ENCODE data around the gene SPEM3.
A peak's percentile ranks its signal among the peaks of the same experiment; 100 is the strongest.

SPEM3 gene

DNA sequence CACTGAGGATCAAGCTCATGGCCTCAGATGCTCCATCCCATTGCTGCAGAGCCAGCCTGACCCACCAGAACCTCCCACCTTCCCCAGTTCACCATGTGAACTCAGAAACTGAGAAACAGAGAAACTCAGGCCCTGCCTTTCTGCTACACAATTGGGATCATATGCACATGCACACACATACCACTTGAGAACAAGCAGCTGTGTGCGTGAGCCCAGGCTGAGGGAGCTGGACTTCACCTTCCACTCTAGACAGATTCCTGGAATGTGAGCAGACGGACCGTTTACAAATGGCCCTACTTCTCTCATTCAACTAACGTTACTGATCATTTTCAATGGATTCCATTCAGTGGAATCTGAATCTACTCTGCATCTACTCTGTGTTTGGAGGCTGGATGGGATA, 5.0 kb upstream of the SPEM3 start:
- DNase-seq, result no peak

DNA sequence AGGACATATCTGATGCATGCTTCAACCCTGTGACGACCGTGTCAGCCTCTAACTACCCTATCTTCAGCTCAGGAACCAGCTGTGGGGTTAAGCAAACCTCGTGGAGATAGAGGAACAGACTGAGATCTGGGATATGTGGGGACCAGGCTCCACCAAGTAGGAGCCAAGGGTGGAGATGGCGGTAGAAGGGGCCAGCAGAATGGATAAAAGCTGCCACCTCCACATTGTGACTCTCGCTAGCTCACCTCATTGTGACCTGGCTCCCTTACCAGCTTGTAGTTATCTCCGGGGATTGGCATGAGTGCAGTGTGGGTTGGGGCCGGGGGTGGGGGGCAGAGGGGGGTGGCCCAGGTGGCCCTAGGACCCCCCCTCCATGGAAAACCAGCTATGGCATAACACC, 3.3 kb upstream of the SPEM3 start, which contains the start of gene SPEM2:
Gene SPEM2 (plus strand): TSS at position 301 of the 400 bp plus-strand sequence. CDS start 73 bp downstream, at position 374.
- DNase-seq, result no peak

DNA sequence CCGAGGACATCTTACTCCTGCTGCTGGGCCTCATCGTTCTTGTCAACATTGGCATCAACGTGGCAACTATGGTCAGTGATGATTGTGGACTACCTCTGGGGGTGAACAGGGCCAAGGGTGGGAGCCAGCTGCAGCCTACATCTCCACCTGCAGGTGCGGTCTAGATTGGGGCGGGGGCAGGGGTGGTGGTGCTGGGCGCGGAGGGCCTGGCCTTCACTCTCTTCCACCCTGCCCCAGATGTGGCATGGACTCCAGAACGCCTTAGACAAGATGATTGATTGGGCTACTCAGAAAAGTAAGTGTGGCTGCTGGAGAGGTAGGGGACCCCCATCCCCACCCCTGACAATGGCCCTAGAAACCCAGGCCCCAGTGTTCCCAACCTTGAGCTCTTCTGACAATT, 2.9 kb upstream of the SPEM3 start:
- no peak for DNase-seq

DNA sequence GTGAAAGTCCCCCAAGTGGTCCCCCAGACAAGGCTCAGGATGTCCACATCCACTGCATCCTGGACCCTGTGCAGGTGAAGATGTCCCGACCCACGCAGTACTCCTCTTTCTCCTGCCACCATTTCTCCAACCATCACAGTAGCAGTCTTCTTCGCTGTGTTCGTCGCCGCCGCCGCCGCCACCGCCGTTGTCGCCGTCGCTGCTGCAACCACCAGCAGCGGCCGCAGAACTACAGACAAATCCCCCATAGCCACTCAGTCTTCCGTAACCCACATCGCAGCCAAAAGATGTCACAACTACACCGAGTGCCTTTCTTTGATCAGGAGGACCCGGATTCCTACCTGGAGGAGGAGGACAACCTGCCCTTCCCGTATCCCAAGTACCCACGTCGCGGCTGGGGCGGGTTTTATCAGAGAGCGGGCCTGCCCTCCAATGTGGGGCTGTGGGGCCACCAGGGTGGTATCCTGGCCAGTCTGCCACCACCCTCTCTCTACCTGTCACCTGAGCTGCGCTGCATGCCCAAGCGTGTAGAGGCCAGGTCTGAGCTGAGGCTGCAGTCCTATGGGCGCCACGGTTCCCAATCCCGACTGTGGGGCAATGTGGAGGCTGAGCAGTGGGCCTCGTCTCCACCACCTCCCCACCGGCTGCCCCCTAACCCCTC, 2.3 kb upstream of the SPEM3 start:
- no peak for DNase-seq

DNA sequence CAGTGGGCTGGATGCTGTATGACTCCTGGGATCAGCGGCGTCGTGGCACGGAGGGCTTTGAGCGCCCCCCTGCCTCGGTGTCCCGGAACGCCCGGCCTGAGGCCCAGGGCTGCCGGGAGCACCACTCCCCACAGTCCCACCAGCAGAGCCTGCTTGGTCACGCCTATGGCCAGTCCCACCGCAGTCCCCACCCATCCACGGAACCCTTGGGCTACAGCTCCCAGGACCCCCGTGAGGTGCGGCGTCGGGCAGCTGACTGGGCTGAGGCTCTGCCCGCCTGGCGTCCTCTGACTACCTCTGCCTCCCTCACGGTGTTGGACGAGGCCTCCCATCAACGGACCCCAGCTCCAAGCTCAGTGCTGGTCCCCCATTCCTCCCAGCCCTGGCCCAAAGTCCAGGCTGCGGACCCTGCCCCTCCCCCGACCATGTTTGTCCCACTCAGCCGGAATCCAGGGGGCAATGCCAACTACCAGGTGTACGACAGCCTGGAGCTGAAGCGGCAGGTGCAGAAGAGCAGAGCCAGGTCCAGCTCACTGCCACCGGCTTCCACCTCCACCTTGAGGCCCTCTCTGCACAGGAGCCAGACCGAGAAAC, 1.7 kb upstream of the SPEM3 start:
- DNase-seq, result no peak

DNA sequence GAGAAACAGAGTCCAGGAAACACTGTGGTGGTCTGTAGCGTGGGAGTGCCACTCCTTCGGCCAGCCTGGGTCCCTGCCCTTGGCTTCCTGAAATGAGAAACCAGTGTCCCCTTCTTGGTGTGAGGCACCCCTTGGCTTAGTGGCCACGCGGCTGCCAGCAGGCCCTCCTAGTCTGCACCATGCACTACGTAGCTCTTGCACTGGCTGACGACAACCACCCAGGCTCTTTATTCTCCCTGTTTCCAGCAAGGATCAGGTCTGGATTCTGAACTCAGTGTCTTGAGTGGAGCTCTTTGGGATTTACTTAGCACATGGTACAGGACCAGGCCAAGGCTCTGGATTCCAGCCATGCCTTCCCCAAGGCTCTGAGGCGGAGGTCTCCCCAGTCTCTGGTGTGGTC, 1.1 kb upstream of the SPEM3 start:
- no peak for DNase-seq

DNA sequence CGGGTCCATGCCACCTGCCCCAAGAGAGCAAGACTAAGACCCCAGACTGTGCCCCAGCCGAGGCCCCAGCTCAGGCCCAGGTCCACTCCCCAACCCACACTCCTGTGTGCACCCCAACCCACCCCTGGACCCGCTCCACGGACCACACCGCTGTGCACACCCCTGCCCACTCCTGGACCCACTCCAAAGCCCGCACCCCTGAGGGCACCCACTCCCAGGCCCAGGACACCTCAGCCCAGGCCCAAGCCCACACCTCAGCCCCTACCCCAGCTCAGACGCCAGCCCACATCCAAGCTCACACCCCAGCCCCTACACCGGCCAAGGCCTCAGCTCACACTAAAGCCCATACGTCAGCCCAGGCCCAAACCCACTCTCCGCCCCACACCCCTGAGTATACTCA, 1.1 kb downstream of the SPEM3 start:
- no peak for DNase-seq

DNA sequence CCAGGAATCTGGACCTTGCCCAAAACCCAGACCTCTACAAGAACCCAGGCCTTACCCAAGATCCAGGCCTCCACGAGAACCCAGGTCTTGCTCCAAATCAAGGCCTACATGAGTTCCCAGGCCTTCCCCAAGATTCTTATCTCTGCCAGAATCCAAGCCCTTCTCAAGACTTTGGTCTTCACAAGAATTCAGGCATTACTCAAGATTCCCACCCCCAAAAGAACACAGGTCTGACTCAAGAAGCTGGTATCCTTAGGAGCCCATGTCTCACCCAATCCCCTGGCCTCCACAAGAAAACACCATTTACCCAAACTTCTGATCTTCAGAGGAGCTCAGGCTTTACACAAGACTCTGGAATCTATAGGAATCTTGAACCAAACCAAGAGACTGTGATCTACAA, 2.6 kb downstream of the SPEM3 start:
- no peak for DNase-seq

DNA sequence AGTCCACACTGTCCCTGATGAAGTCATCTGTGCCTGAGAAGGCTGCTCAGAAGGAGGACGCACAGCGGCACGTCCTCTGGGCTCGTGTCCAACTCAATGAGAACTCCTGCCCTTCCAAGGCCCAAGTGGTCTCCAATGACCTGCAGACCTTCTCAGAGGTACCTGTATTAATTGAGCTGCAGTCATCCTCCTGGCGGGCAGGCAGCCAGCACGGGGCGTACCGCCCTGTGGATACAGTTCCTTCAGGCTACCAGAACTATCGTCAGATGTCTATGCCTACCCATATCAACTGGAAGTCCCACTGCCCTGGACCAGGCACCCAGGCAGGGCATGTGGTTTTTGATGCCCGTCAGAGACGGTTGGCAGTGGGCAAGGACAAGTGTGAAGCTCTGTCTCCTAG, 3.6 kb downstream of the SPEM3 start:
- DNase-seq, result no peak

DNA sequence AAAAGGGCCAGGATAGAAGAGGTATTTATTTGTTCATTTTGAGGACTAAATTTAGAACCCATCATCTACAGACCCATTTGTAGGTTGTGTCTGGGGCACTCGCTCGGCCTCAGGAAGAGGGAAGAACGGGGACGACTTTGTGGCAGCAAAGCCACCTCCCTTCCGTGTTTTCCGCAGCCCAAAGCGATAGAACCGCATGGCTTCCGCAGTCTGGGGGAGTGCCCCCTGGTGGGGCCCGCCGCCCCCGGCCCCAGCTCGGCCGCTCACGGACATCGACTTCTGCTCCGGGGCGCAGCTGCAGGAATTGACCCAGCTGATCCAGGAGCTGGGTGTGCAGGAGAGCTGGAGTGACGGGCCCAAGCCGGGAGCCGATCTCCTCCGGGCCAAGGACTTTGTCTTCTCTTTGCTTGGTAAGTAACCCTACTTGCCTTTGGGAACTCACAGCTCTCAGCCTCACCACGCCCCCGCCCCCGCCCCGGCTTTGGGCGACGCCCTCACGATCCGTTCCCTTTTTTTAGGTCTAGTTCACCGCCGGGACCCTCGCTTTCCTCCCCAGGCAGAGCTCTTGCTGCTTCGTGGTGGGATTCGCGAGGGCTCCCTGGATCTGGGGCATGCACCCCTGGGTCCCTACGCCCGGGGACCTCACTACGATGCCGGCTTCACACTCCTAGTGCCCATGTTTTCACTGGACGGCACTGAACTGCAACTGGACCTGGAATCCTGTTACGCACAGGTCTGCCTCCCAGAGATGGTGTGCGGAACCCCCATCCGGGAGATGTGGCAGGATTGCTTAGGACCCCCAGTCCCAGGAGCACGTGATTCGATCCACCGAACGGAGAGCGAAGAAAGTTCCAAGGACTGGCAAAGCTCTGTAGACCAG, 7.3 kb downstream of the SPEM3 start:
- DNase-seq, result peak; percentile 55

DNA sequence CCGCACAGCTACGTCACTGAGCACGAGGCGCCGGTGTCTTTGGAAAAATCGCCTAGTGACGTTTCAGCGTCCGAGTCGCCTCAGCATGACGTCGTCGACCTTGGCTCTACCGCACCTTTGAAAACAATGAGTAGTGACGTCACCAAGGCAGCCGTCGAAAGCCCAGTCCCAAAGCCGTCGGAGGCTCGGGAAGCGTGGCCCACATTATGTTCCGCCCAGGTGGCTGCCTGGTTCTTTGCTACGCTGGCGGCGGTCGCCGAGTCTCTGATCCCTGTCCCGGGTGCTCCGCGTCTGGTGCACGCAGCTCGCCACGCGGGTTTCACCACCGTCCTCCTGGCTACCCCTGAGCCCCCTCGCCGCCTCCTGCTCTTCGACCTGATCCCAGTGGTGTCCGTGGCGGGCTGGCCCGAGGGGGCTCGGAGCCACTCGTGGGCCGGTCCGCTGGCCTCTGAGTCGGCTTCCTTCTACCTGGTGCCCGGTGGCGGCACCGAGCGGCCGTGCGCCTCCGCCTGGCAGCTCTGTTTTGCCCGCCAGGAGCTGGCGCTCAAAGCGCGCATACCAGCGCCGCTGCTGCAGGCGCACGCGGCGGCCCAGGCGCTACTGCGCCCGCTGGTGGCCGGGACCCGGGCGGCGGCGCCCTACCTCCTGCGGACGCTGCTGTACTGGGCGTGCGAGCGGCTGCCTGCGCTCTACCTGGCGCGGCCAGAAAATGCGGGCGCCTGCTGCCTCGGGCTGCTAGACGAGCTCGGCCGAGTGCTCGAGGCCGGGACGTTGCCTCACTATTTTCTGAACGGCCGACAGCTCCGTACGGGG, 8.1 kb downstream of the SPEM3 start:
- DNase-seq, result peak; percentile 83

DNA sequence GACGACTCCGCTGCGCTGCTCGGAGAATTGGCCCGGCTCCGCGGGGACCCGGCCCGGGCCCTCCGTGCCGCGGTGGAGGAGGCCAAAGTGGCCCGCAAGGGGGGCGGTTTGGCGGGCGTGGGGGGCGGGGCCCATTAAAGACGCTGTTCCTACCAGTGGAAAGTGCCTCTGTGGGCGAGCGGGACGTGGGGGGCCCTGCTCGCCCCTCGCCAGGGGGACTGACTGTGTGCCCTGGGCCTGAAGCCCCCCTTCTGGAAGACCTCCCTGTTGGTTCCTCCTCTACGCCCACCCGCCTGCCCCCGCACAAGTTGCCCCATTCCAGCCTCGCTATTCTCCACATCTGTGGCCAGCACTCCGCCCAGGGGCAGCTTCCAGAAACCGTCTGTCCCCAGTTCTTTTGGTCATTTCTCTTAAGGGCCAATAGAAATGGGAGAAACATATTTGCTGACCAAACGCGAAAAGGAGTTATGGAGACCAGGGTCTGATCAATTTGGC, 8.8 kb downstream of the SPEM3 start:
- no peak for DNase-seq

DNA sequence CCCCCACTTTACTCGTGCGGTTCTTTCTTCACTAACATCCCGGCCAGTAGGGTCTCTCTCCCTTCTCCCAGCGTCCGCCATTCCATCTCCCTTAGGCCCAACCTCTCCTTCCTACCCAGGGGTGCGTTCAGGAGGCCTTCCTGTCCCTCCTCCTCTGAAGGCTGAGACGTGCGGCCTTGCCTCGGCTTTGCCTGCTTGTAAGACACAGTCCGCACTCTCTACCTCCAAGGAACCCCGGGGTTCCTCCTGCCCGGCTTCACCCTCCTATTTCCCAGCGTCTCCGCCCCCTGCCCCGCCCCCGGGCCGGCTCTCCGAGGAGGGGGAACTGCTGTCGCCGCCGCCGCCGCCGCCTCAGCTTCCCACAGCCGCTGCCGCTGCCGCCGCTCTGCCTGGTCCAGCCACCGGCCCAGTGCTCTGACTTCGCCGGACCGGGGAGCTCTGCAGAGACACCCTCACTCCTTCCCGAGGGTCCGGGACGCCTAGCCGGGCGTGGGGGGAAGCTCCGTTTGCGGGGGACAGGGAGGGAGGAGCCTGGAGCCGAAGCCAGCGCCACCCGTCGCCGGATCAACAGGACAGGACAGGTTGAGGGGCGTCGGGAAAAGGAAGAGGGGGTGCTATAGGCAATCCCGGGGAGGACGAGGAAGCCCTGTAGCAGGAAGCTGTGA, 9.4 kb downstream of the SPEM3 start:
- DNase-seq, result no peak

DNA sequence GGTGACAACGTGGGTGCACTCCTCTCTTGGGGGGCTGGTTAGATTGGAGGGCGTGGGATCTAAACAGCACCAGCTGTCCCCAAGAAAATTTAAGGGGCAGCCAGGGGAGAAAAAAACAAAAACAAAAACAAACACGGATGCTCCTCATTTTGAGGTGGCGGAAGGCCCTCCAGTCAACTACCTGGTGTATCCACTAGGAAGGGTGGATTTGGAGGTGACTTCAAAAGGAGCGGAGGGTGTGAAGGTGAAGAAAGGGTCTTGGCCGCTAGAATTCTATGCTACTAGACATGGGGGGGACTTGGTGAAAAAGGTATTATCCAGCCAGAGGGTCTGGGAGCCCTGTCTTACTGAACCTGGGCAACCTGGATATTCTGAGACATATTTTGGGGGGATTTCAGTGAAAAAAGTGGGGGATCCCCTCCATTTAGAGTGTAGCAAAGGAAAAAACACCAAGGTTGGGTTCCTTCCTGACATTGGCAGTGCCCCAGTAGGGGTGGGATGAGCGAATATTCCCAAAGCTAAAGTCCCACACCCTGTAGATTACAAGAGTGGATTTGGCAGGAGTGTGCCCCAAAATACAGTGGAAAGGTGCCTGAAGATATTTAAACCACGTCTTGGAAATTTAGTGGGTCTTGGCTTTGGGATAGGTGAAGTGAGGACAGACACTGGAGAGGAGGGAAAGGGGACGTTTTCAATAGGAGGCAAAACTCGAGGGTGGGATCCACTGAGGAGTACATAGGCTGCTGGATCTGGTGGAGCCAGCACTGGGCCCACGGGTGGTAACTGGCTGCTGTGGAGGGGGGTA, 10.2 kb downstream of the SPEM3 start:
- no peak for DNase-seq

DNA sequence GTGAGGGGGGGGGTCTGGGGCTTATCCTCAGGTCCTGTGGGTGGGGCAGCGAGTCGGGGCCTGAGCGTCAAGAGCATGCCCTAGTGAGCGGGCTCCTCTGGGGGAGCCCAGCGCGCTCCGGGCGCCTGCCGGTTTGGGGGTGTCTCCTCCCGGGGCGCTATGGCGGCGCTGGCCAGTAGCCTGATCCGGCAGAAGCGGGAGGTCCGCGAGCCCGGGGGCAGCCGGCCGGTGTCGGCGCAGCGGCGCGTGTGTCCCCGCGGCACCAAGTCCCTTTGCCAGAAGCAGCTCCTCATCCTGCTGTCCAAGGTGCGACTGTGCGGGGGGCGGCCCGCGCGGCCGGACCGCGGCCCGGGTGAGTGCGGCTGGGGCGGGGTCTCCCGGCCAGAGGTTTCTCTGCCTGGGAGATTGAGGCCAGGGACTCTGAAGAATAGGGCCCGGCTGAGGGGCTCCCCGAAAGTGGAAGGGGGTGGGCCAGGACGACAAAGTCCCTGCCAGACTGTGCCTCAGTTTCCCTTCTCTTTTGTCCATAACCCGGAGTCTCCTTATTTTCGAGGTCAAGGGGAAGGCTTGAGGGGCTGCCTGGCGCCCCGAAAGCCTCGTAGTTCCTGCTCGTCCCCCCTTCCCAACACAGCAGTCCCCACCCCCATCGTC, 10.9 kb downstream of the SPEM3 start, which contains the start of gene FGF11:
Gene FGF11 (plus strand): TSS at position 51 of the 651 bp plus-strand sequence. CDS start 109 bp downstream, at position 160.
- peak; percentile 4 for DNase-seq

DNA sequence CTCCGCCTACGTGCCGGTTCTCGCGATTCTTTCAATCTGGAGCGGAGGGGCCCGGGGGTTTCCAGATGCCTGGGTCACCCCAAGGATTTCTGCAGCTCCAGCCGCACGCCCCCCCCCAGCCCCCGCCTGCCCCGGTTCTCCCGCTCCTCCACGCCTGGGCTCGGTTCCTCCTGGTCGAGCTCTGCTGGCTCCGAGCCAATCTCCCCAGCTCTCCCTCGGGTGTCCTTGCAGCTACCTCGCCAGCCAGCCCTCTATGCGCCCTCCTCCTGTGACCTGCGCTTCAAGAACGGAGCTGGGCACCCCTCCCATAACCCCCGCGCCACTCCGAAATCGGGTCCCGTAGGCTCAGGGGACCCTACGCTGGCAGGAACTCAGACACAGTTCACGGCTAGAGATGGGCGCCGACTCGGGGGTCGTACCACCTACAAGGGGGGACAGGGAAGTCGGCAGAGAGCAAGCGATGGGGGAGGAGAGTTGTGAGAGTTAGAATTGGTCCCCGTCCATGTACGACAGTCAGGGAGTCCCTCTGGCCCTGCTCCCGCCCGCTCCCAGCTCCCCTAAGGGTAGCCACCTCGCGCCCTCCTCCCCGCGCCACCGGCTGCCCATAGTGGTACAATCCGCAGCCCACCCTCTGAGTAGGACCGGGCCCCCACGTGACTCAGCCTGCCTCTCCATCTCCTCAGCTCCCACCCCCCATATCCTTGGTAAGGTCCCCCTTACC, 11.6 kb downstream of the SPEM3 start:
- DNase-seq, result peak; percentile 75

DNA sequence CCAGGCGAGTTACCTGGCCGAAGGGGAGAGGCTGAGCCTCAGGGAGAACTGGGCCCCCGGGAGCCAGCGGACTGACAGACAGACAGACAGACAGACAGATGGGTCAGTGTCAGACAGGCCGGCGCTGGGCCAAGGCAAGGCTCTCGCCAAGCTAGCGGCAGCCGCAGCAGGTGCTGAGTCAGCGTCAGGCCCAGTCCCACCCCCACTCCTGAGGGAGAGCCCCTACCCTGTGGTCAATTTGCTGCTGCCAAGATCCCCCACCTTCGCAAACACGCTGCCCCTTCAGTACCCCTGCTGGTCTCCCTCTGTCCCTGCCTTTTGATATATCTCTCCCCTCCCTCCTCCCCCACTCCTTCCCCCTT, 12.2 kb downstream of the SPEM3 start:
- peak; percentile 58 for DNase-seq

DNA sequence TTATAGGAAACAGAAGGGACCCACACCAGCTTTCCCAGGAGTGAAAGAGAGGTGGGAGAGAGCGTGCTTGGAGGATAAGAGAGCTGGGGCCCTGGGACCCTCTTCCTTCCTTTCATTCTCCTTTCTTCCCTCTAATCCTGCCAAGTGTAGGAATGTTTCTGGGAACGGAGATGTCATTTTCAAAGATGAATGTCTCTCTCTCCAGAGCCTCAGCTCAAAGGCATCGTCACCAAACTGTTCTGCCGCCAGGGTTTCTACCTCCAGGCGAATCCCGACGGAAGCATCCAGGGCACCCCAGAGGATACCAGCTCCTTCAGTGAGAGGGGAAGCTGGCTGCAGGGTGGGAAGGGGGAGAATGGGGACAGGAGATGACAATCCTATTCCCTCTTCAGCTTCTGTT, 12.6 kb downstream of the SPEM3 start:
- DNase-seq, result no peak

DNA sequence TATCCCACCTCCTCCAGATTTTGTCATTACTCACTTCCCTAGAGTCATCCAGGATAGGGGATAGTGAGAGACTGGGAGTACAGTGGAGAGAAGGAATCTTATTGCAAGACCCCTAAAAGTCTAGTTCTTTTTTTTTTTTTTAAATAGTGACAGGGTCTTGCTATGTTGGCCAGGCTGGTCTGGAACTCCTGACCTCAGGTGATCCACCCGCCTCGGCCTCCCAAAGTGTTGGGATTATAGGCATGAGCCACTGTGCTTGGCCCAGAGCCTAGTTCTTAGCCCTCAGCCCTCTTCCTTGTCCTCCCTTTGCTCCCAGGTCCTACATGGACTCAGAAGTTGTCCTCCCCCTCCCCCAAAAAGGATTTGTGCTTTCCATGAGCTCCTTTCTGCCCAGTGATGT, 13.5 kb downstream of the SPEM3 start:
- no peak for DNase-seq
